ENCODE measurements around the gene BRI3BP.
"Not testable (repeated sequence)": the region's sequence is repeated elsewhere in the genome, so short reads cannot be mapped to it uniquely, and the experiment has no call there.

Gene BRI3BP

GRCh38 chr12:125057708-125058107 lies 64.3 kb downstream of the BRI3BP start:
- H3K36me3 Mint-ChIP-seq (ENCODE audit: low read depth): peaks cover 20% of the 10 kb centered on the region
- no peak for TF ChIP-seq CTCF (IDR thresholded peaks at IDR 0.05)
- DNase-seq: no peak
- H3K9me3 Mint-ChIP-seq: peaks cover 45% of the 10 kb centered on the region
- no peak overlapping the region for H3K27ac Mint-ChIP-seq
- H3K4me1 Mint-ChIP-seq: no peaks in the 10 kb centered on the region
- H3K4me3 Mint-ChIP-seq: no peak overlapping the region
- peaks cover 3% of the 10 kb centered on the region for H3K27me3 Mint-ChIP-seq (ENCODE audit: low read depth, poor library complexity)

- Mint-ChIP-seq H3K36me3 (ENCODE audit: low read depth) (peaks cover 10% of the 10 kb centered on the region), H3K27ac (no peak overlapping the region), H3K4me3 (no peak overlapping the region), H3K27me3 (ENCODE audit: low read depth, poor library complexity) (peaks cover 10% of the 10 kb centered on the region), H3K9me3 (peaks cover 37% of the 10 kb centered on the region), H3K4me1 (peaks cover 12% of the 10 kb centered on the region)
- TF ChIP-seq CTCF (IDR thresholded peaks at IDR 0.05): no peak
- DNase-seq: no peak
These were observed 67.8 kb downstream of the BRI3BP start for GRCh38 chr12:125061229-125061628.

- not testable (repeated sequence) for H3K27ac Mint-ChIP-seq; DNase-seq; H3K36me3 Mint-ChIP-seq (ENCODE audit: low read depth); H3K27me3 Mint-ChIP-seq (ENCODE audit: low read depth, poor library complexity)
- H3K4me1 Mint-ChIP-seq: peaks cover 24% of the 10 kb centered on the region
- H3K4me3 Mint-ChIP-seq: peak overlapping the region; percentile 32
- H3K9me3 Mint-ChIP-seq: peaks cover 37% of the 10 kb centered on the region
These were observed 70.1 kb downstream of the BRI3BP start for GRCh38 chr12:125063522-125063921.

- H3K4me1 Mint-ChIP-seq: peaks cover 29% of the 10 kb centered on the region
- peak overlapping the region; percentile 86 for H3K4me3 Mint-ChIP-seq
- peaks cover 35% of the 10 kb centered on the region for H3K9me3 Mint-ChIP-seq
- TF ChIP-seq CTCF (IDR thresholded peaks at IDR 0.05): no peak
- no peak overlapping the region for H3K27ac Mint-ChIP-seq
- no peak for DNase-seq
- H3K27me3 Mint-ChIP-seq (ENCODE audit: low read depth, poor library complexity): peaks cover 10% of the 10 kb centered on the region
- H3K36me3 Mint-ChIP-seq (ENCODE audit: low read depth): peaks cover 10% of the 10 kb centered on the region
These were observed 71.0 kb downstream of the BRI3BP start for GRCh38 chr12:125064492-125064891.

- TF ChIP-seq CTCF (IDR thresholded peaks at IDR 0.05): no peak
- H3K4me1 Mint-ChIP-seq: peaks cover 37% of the 10 kb centered on the region
- H3K27ac Mint-ChIP-seq: no peak within 1 kb of the TSS
- H3K36me3 Mint-ChIP-seq (ENCODE audit: low read depth): peaks cover 7% of the 10 kb centered on the region
- H3K27me3 Mint-ChIP-seq (ENCODE audit: low read depth, poor library complexity): peaks cover 10% of the 10 kb centered on the region
- peak within 1 kb of the TSS; percentile 87 for H3K4me3 Mint-ChIP-seq
- peak; percentile 91 for DNase-seq
- H3K9me3 Mint-ChIP-seq: peaks cover 28% of the 10 kb centered on the region
These were observed 71.8 kb downstream of the BRI3BP start, which contains the start of gene AACS for GRCh38 chr12:125065021-125065918. AACS (plus strand) TSS chr12:125065435; CDS start chr12:125065585, 150 bp downstream.

- Mint-ChIP-seq H3K4me1 (peaks cover 37% of the 10 kb centered on the region), H3K27me3 (ENCODE audit: low read depth, poor library complexity) (peaks cover 10% of the 10 kb centered on the region), H3K4me3 (peak overlapping the region; percentile 87), H3K27ac (no peak overlapping the region), H3K9me3 (peaks cover 20% of the 10 kb centered on the region), H3K36me3 (ENCODE audit: low read depth) (peaks cover 5% of the 10 kb centered on the region)
- no peak for TF ChIP-seq CTCF (IDR thresholded peaks at IDR 0.05)
- no peak for DNase-seq
These were observed 72.6 kb downstream of the BRI3BP start for GRCh38 chr12:125065919-125066570.

All from nephron progenitor cell (in vitro differentiated cells).